NCI-H2227 (cell line): ENCODE data around the gene ACSL3.

Experiments
- DNase-seq: peaks from one replicate; lab custom pipeline; 2025; ENCODE audit not compliant: unreplicated experiment; lab: John Stamatoyannopoulos, UW

Gene ACSL3

DNA sequence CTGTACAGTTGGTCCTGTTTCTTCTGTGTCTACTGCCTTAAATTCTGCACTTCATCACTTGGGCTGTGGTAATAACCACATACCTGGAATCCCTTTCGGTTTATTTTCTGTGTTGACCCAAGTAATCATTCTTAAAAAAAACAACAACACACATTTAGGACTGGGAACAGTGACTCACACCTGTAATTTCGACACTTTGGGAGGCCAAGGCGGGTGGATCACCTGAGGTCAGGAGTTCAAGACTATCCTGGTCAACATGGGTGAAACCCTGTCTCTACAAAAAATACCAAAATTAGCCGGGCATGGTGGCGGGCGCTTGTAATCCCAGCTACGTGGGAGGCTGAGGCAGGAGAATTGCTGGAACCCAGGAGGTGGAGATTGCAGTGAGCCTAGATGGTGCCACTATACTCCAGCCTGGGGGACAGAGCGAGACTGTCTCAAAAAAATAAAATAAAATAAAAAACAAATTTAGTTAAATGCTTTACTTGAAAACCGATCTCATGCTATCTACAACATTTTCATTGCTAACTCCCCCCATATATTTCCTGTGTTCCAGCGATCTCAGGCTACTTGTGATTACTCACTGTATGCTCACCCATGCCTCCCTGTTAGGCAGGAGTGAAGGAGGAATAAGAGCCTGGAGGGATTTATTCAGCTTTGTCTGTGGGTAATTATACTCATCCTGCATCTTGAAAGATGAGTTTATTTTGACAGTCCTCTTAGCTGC lies 18.2 kb downstream of the ACSL3 start:
- DNase-seq, result no peak

DNA sequence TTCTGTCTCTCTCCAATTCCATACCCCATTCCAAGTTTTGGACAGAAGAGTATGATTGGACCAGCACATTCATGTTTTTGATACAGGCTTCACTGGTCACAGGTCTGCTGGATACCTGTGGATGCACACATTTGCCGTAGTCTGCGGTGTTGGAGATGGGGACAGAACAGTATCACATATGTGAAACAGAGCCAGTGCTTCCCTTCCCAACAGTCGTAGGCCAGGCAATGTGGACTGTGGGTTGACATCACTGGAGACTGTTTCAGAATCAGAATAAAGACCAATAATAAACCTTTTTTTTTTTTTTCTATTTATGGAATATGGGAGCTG lies 18.7 kb downstream of the ACSL3 start:
- no peak for DNase-seq

GRCh38 chr2:222882484-222882928 lies 21.7 kb downstream of the ACSL3 start:
- no peak for DNase-seq

GRCh38 chr2:222883420-222883819 lies 22.6 kb downstream of the ACSL3 start:
- DNase-seq, result no peak

GRCh38 chr2:222884114-222884771 lies 23.4 kb downstream of the ACSL3 start:
- peak; percentile 58 for DNase-seq

GRCh38 chr2:222884805-222885424 lies 24.1 kb downstream of the ACSL3 start:
- DNase-seq, result peak; percentile 58

DNA sequence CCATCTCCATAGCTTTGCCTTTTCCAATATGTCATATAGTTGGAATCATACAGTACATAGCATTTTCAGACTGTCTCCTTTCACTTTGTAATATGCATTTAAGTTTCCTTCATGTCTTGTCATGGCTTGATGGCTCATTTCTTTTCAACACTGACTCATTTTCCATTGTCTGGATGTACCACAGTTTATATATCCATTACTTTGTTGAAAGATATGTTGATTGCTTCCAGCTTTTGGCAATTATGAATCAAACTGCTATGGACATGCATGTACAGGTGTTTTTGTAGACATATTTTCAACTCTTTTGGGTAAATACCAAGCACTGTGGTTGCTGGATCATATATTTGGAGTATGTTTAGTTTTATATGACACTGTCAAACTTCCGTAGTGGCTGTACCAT lies 26.3 kb downstream of the ACSL3 start:
- no peak for DNase-seq

GRCh38 chr2:222888716-222889115 lies 27.9 kb downstream of the ACSL3 start:
- no peak for DNase-seq

- no peak for DNase-seq
Observed at GRCh38 chr2:222891890-222892289, 31.1 kb downstream of the ACSL3 start.

- no peak for DNase-seq
Observed at GRCh38 chr2:222892321-222892720, 31.5 kb downstream of the ACSL3 start.

DNA sequence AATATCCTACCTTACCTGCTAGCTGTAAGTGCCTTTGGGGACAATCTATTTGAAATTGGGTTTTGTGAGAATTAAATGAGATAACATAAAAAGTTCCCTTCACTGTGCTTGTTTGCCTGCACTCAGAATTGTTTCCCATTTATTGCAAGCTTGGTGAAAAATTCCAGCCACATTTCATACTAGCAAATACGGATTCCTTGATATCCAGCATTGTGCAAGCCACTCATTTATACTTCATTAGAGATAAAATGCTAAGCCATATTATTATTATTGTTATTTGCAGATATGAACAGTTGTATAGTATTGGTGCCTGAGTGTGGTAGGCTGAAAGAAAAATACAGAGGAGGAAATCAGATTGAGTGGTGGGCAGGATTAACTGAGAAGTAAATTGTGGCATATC lies 31.9 kb downstream of the ACSL3 start:
- no peak for DNase-seq

GRCh38 chr2:222893716-222894115 lies 32.9 kb downstream of the ACSL3 start:
- DNase-seq, result no peak

GRCh38 chr2:222895144-222895543 lies 34.3 kb downstream of the ACSL3 start:
- DNase-seq, result no peak

GRCh38 chr2:222897898-222898297 lies 37.1 kb downstream of the ACSL3 start:
- DNase-seq, result no peak

GRCh38 chr2:222899413-222900181 lies 38.8 kb downstream of the ACSL3 start:
- DNase-seq, result no peak

- DNase-seq, result no peak
Observed at GRCh38 chr2:222900354-222900753, 39.5 kb downstream of the ACSL3 start.

GRCh38 chr2:222902660-222903059 lies 41.8 kb downstream of the ACSL3 start:
- no peak for DNase-seq

DNA sequence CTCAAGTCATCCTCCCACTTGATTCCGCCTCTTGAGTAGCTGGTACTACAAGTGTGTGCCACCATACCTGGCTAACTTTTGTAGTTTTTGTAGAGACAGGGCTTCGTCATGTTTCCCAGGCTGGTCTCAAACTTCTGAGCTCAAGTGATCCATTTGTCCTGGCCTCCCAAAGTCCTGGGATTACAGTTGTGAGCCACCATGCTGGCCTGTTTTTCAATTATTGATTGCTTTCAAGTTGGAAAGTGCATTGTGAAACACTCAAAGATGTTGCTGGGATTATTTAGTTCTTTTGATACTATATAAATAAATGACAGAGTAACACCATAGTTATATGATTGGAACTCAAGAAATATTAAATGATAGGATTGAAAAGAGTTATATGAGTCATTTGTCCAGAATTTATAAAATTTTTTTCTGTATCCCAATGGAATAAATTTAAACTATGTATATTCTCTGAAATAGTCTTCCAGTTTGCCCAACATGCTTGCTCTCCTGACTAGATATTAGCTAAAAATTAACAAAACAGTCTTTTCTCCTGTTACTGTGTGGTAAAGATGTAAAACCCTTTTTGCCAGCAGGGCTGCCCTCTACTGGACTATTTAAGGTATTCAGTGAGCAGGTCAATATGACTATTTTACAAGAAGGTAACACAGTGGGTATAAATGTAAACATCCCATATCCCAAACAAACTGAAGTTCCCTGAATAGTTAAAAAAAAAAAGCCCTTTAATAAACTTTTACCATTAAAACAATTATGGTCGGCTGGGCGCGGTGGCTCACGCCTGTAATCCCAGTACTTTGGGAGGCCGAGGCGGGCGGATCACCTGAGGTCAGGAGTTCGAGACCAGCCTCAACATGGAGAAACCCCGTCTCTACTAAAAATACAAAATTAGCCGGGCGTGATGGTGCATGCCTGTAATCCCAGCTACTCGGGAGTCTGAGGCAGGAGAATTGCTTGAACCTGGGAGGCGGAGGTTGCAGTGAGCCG lies 42.7 kb downstream of the ACSL3 start:
- DNase-seq, result peak; percentile 61

- DNase-seq, result no peak
Observed at GRCh38 chr2:222904557-222905258, 43.9 kb downstream of the ACSL3 start.

DNA sequence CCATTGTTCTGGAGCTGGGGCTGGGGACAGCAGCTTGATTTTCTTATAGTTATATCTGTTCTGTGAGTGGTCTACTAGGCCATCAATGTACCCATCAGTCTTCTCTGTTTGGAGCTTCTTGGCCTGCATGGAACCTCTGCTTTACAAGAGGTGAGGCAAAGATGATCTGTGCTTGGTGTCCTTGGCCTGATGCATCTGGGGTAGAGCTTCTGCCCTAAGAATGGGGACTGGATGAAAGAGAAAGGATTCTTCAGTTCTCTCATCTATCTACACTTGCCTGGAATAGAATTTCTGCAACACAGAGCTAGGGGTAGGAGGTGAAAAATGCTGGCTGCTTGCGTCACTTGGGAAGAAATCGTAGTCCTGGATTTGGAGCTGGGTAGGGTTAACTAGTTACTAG lies 46.2 kb downstream of the ACSL3 start:
- no peak for DNase-seq
